ENCODE data around the gene TTYH2.

GRCh38 chr17:74219576-74220133, 6.3 kb downstream of the TTYH2 start:
- TF ChIP-seq POLR2A (IDR thresholded peaks at IDR 0.05) (no peak), CTCF (IDR thresholded peaks at IDR 0.05) (no peak)
